ENCODE measurements around the gene ITPKB. TPM values are rescaled to one million over a fixed set of nuclear protein-coding genes. Genes with fewer than 3 reads are reported as not detected.

ITPKB gene
- total RNA-seq, 1 donor = 4.7 TPM

- no peak for DNase-seq (ENCODE audit: low read depth)
- no peak for TF ChIP-seq CTCF (IDR thresholded peaks at IDR 0.05; ENCODE audit: insufficient read depth, low read depth, low read length)
- no peak overlapping the region for H3K4me3 ChIP-seq (ENCODE audit: low read depth, low read length)
Observed at GRCh38 chr1:226699166-226699565, 39.9 kb downstream of the ITPKB start.

GRCh38 chr1:226698659-226699058, 40.4 kb downstream of the ITPKB start:
- H3K4me3 ChIP-seq (ENCODE audit: low read depth, low read length) = no peak overlapping the region
- no peak for DNase-seq (ENCODE audit: low read depth)
- TF ChIP-seq CTCF (IDR thresholded peaks at IDR 0.05; ENCODE audit: insufficient read depth, low read depth, low read length) = no peak

GRCh38 chr1:226697929-226698544, 41.0 kb downstream of the ITPKB start:
- H3K4me3 ChIP-seq (ENCODE audit: low read depth, low read length) = no peak overlapping the region
- TF ChIP-seq CTCF (IDR thresholded peaks at IDR 0.05; ENCODE audit: insufficient read depth, low read depth, low read length) = no peak
- no peak for DNase-seq (ENCODE audit: low read depth)

GRCh38 chr1:226697151-226697928, 41.7 kb downstream of the ITPKB start:
- DNase-seq (ENCODE audit: low read depth) = peak; percentile 38

GRCh38 chr1:226696547-226696946, 42.5 kb downstream of the ITPKB start:
- TF ChIP-seq CTCF (IDR thresholded peaks at IDR 0.05; ENCODE audit: insufficient read depth, low read depth, low read length) = no peak
- no peak for DNase-seq (ENCODE audit: low read depth)
- H3K4me3 ChIP-seq (ENCODE audit: low read depth, low read length) = no peak overlapping the region

More at GRCh38 chr1:226697151-226697928, 41.7 kb downstream of the ITPKB start:
- H3K4me3 ChIP-seq (ENCODE audit: low read depth, low read length) = no peak overlapping the region
- TF ChIP-seq CTCF (IDR thresholded peaks at IDR 0.05; ENCODE audit: insufficient read depth, low read depth, low read length) = no peak

GRCh38 chr1:226695335-226695900, 43.7 kb downstream of the ITPKB start:
- TF ChIP-seq CTCF (IDR thresholded peaks at IDR 0.05; ENCODE audit: insufficient read depth, low read depth, low read length) = no peak
- DNase-seq (ENCODE audit: low read depth) = no peak
- no peak overlapping the region for H3K4me3 ChIP-seq (ENCODE audit: low read depth, low read length)

Measured in fibroblast of villous mesenchyme (primary cell).